AG09319 (cell line): Measurements from ENCODE around the gene EXOSC10.

Experiments
- DNase-seq: peaks from one replicate; pipeline ENCODE4 v3.0.0-alpha.2; 2010; ENCODE audit warnings: low read depth; ENCODE audit errors: extremely low read depth
- CTCF ChIP-seq: IDR thresholded peaks from 2 replicates; pipeline ENCODE4 v1.5.1; 2011; ENCODE audit warnings: low read depth, mild to moderate bottlenecking, inconsistent platforms, low read length, moderate library complexity

The EXOSC10 gene

GRCh38 chr1:11059155-11059967 lies 40.3 kb downstream of the EXOSC10 start:
- DNase-seq: no peak

GRCh38 chr1:11058595-11059154 lies 41.0 kb downstream of the EXOSC10 start:
- no peak for DNase-seq
- no peak for TF ChIP-seq CTCF

More at GRCh38 chr1:11059155-11059967, 40.3 kb downstream of the EXOSC10 start:
- no peak for TF ChIP-seq CTCF

- TF ChIP-seq CTCF: no peak
- no peak for DNase-seq
Measured at GRCh38 chr1:11058026-11058425, 41.6 kb downstream of the EXOSC10 start.

GRCh38 chr1:11057477-11057876 lies 42.2 kb downstream of the EXOSC10 start:
- DNase-seq: no peak
- TF ChIP-seq CTCF: no peak

- DNase-seq: no peak
- no peak for TF ChIP-seq CTCF
Measured at GRCh38 chr1:11056504-11056903, 43.2 kb downstream of the EXOSC10 start.

GRCh38 chr1:11055676-11056075 lies 44.0 kb downstream of the EXOSC10 start:
- no peak for TF ChIP-seq CTCF
- no peak for DNase-seq

- TF ChIP-seq CTCF: no peak
- no peak for DNase-seq
Measured at GRCh38 chr1:11054666-11055065, 45.0 kb downstream of the EXOSC10 start.
